GM19463 (cell line): Measurements from ENCODE around the gene HOXB4.

Experiments
- ATAC-seq: cut with Tn5 transposase; IDR thresholded peaks from one replicate; pipeline ENCODE4 v1.9.1; 2021; ENCODE audit warnings: mild to moderate bottlenecking, moderate library complexity; ENCODE audit not compliant: unreplicated experiment

HOXB4 gene

DNA sequence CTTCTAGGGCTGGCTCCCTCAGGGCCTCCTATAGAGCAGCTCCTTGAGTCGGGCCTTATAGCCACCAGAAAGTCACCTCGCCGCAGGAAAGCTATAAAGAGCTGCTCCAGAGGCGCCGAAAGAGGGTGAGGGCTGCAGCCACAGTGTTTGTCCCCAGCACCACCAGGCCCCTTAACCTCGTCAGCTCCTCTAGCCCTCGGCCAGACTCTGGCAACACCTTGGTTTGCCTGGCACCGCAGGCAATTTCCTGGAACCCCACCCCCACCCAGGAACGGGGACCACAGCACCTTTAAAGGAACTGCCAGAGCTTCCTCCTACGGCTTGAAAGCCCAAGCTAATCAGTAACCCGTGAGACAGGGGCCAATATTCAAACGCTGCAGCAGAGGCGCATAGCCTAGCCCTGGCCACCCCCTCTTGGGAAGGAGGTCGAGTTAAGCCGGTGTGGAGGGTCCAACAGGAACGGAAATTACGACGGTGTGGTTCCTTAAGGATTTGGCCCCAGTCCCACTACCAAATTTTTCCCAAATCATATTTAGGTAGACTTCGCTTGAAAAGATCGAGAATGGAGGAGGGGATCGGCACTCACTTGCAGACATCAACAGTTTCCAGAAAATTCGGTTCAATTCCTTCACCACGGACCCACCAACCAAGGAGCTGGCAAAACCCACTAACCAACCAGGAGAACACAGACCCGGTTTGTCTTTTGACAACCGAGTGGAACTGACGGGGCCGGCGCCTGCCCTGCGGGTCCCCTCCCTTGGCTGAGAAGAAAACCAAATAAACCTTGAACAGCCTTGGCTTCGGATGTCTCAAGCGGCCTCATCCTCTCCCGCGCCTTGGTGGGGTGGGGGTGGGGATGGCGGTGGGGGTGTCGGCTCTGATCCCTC, 23.6 kb upstream of the HOXB4 start:
- no peak for ATAC-seq

DNA sequence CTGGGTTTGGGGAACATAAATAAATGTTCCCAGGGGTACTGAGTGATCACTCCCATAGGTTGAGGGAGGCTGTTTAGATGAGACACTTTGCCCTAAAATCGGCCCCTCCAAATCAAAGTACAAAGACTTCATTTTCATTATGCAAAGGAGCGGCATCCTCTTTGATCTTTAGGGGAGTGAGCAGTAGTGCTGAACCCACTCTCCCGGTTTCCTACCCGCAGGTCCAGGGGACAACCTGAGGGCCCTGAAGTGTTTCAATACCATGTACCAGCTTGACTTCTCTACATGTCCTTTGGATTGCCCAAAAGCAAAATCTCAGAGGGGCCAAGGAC, 23.0 kb upstream of the HOXB4 start:
- no peak for ATAC-seq

DNA sequence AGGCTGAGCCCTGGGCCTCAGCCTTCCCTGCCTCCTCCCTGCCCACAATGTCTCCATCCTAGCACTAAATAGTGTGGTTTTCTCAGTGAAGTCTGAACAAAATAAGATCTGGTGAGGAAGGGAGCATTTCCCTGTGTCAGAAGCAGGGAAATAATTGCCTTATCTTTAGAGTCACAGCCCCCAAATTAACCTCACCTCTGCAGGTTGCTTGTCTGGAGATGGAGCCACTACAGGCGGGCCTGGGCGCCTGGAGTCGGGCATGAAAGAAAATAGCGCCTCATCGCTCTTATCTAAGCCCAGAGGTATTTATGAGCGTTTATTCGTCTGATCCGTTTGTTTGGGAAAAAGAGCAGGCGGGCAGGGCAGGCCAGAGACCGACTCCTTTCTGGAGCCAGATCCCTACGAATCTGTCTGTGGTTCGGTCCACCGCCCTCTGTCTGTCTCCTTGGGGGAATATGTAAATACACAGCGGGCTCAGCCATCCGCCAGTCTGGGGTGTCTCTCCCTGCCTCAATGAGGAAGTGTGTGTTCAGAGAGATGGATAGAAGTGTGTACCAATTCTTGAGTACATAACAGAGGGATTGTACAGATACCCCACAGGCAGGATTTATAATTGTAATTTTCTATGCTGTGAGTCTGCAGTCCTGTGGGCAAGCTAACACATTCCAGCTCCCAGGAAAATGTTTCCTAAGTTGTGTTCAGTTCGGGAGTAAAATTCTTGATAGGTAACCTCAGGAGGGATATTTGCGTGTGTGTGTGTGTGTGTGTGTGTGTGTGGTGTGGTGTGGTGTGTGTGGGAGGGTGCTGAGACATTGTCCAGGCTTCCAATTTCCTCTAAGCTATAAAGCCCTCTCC, 22.3 kb upstream of the HOXB4 start:
- no peak for ATAC-seq

DNA sequence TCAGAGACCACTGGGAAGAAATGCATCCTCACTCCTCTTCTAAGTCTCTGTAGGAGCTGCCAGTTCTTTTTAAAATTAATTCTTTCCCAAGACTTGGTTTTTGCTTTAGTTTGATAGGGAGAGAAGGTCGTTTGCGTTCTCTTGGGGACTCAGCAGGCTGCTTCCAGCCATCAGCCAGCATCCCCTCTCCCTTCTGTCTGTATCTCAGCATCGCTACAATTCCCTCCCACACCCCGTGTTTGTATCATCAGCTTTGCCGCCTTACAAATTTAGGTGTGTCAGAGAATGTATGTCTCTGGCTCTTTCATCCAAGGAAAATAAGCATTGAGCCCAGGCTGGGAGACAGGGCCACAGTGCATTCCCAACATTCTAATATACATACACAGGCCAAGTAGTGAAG, 21.2 kb upstream of the HOXB4 start:
- no peak for ATAC-seq

DNA sequence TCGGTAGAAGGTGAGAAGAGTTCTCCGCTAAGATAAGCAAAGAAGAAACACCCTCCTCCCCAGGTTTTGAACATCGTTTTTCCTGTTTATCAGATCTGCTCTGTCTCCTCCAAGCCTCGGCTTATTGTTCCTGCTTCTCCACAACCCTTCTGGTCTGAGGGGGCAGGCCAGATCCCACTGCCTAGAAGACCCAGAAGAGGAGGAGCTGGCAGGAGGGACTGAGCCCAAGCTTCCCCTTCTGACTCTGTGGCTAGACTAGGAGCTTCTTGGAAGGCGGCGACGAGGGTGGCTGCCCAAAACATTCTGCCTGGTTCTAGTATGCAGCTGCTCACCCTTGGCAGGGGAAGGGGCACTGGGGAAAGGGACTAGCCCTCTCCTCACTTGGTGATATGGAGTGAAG, 20.6 kb upstream of the HOXB4 start:
- no peak for ATAC-seq

DNA sequence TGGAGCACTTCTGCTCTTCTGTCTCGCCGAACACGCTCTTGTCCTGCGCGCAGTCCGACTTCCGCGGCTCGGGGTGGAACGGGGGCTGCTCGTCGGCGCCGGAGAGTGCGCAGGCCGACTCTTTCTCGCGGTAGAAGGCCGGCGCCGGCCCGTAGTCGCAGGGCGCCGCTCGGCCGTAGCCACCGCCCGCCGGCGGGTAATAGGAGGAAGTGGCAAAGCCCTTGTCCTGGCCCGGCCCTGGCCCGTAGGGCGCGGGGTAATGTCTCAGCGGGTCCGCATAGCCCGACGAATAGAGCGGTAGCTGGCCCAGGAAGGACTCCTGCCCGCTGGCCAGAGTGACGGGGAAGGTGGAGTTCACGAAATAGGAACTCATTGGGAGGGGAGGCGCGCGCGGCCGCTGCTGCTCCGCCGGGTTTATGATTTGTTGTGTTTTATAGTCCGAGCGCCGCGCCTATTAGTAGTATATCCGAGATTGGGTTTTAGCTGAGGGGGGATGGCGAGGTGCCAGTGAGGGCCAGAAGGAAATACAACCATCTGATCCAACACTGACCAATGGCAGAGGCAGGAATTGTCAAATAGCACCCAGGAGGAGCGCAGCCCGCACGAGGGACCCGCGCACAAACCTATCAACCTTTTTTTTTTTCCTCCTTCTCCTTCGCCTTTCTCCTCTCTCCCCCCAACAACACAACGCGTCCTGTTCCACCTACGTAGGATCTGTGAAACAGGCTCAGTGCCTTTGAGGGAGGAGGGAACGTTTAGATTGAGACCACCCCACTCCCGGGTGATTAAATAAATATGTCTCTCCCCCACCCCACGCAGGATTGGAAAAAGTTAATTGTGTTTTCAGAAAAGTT, 19.9 kb upstream of the HOXB4 start:
- no peak for ATAC-seq

DNA sequence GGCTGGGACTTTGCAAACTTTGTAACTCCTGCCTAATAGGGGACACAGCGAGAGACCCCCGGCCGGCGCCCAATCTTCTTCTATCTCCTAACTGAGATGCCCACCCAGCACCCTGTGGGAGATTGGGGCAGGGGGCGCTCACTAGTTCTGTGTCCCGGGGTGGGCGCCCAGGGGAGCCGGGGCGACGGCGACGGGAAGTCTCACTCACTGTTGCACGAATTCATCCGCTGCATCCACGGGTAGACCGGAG, 19.3 kb upstream of the HOXB4 start:
- ATAC-seq: no peak

DNA sequence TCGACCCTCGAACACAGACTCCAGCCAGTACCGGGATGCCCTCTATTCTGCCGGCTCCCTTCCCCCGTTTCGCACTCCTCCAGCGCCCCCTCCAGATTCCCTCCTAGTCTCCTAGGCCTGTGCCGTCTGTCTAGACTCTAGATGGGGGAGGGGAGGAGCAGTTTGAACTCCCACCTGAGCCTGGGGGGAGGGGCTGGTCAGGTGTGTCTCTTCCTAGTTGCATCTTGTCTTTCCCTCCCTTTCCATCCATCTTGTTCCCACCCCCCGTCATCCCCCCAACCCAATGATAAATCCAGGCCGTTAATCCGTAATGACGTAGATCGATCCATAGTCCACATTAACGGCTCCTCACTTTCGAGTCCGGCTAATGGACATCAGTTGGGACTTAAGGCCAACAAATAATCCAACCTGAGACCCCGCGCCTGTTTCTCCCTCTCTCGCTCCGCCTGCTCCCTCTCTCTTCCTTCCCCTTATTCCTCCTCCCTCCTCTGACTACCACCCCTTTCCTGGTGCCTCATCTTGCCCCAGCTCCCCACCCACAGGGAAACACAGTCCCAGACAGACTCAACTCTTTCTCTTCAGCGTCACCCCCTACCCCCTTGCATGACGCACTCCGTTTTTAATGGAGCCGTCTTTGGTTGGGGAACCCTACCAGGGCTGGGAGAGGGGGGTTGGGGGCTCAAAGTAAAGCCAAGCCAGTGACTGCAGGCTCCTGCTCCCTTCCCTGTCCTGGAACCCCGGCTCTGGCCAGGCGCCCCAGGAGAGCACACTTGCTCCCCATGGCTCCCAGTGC, 18.8 kb upstream of the HOXB4 start:
- no peak for ATAC-seq

DNA sequence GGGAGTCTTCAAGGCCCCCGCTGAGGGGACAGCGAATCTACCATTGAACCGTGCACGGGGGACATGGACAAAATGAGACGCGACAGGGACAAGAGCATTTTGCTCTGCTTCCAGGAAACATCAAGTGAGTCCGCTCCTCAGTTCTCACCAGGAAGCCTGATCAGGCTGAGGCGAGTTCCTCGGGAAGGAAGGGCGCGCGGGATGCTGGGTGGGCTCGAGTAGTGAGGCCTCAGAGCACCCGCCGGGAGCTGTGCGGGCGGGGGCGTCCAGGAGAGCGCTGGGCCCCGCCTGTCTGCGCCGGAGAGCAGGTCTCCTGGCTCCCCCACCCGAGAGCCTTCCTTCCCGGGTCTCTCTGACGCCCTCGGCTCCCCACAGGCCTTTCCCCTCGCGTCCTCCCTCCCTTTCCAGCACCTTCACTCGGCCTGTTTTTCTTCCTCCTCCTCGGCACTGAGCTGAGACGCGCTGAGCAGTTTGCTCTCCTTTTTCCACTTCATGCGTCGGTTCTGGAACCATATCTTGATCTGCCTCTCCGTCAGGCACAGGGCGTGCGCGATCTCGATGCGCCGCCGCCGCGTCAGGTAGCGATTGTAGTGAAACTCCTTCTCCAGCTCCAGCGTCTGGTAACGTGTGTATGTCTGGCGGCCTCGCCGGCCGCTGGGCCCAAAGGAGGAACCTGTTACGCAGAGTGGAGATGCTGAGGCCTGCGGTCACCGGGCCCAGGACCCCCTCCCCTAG, 18.0 kb upstream of the HOXB4 start:
- no peak for ATAC-seq

DNA sequence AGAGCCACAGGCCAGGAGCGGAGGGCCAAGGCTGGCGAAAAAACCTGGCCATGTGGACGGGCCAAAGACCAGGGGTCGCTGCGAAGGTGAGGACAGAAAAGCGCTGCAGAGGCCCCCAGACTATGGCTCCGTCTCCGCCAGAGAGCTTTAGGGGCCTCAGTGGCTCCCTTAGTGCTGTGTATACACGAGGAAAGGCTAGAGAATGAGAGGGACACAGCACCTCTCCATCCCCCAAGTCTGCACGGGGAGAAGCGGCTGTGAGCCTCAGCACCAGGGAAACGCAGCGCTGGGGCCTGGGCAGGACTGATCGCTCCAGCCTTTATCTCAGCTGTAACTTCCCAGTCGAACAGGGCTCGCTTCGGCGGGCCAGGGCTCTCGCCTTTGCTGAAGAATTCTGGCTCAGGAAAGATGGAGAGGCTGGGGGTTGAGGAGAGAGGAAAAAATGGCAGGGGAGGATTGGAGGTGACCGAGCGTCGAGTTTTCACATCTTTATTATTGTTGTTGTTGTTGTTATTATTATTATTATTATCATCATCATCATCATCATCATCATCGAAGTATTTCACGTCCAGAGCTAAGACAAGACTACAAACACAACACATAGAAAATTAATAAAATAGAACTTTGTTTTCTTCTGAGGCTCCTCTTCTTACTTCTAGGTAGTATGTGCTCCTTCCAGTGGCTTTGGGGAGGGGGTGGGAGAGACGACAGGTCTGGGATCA, 17.3 kb upstream of the HOXB4 start:
- ATAC-seq: no peak

DNA sequence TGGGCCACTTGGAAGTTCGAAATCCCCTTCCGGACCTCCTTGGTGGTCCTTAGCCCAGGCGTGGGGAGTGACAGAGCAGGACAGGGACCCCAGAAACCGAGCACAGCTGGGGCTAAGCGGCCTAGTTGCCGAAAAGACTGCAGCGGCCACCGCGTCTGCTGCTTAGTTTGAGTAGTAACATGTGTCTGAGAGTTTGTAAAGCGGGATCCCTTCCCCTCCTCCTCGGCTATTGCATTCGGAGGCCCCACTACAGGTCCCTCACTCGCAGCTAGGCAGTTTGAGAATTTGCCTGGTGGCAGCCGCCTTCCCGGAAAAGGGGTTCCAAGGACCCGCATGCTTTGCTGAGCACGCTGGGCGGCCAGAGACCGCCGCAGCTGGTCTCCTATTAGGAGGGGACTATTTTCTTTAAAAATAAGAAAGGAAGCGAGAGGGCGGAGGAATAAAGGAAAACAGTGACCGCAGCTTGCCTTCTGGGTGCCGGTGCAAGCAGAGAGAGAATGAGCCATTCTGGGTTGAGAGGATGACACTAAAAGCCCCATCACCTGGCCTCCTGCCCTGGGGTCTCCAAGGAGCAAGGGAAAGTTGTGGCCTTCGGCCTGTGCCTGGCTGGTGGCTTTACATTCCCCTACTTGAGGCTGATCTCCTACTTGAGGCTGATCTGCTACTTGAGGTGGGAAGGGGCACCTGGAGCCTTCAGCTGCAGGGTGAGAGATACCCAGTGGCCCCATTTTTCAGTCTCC, 16.6 kb upstream of the HOXB4 start:
- no peak for ATAC-seq

DNA sequence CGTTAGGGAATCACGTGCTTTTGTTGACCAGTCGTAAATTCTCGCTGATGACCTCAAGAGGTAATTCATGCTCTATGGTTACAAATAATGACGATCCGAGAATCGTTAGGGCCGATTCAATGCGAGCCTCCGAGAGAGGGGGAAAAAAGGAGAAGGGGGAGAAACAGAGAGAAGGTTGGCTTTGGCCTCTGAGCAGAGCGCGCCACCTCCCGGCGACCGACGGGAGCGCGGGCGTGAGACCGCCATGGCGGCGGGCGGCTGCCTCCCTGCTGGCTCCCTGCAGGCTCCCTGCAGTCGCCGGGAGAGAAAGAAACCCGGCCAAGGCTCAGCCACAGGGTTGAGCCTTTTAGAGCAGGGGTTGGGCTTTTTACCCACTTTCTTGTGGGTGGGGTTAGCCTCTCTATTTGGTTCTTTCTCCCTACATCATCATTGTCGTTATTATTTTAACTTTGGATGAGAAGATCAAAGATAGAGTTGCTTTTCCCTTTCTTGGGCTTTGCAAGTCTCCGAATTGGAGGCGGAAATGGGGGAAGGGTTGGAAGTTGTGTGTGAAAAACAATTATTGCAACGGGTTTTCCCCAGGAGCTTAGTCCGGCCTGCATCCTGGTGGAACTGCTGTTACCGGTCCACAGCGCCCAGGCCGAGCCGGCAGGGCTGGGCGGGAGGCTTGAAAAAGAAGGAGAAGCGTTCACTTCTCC, 15.8 kb upstream of the HOXB4 start:
- no peak for ATAC-seq

DNA sequence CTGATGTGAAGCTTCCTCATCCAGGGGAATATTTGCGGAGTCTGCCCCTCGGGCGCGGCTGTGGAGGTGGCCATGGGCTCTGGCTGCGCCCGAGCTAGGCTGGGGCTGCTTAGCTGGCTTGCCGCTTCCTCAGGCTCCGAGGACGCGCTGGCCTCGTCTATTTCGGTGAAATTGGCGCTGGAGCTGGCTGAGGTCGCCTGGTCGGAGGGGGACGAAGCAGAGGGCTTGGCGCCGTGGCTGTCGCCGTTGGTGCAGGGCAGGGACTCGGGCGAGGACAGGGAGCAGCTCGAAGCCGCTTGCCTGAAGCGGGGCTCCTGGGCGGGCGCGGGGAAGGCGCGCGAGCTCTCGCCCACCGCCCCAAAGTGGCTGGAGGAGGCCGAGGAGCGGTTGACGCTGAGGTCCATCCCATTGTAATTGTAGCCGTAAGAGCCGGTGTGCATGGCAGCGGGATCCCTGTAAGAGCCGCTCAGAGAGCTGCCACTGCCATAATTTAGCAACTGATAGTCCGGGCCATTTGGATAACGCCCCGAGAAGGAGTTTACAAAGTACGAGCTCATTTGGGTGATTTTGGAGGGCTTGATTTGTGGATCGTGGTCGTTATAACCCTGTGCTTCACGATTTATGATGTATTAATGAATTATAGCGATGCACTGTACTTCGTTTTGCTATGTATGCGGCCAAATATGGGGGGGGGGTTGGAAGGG, 15.1 kb upstream of the HOXB4 start, which contains the start of gene HOXB5:
TSS of gene HOXB5 (minus strand) at position 654 of the 704 bp plus-strand sequence. CDS start at position 557, 97 bp downstream.
- ATAC-seq: no peak

DNA sequence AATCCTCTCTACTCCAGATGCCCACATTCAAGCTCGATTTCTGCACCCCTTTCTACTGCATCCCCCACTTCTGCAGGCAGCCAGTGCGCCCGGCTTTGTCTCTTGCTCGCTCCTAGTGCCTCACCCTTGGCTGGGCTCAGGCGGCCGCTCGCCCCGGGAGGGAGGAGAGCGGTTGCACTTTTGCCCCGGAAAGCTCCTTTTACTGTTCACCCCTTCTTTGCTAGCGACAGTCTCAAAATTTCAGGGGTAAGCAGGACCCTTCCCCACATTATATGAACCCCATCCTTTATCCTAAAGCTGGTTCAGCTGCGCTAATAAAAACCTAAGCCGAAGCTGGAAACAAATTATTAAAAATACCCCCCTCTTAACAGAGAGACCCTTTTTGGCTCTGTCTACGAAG, 14.4 kb upstream of the HOXB4 start:
- no peak for ATAC-seq

DNA sequence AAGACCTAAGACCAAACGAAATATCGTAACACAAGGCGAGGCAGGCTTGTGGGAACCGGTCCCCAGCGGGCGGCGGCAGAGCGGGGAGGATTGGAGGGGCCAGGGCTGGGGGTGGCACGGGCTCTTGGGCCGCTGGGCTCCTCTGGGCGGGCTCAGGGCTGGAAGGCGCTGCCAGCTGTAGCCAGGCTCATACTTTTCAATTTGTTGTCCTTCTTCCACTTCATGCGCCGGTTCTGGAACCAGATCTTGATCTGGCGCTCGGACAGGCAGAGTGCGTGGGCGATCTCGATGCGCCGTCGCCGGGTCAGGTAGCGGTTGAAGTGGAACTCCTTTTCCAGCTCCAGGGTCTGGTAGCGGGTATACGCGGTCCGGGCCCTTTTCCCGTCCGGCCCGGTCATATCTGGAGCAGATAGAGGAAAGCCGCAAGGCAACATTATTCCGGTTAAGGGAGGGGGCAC, 13.9 kb upstream of the HOXB4 start:
- ATAC-seq: no peak

DNA sequence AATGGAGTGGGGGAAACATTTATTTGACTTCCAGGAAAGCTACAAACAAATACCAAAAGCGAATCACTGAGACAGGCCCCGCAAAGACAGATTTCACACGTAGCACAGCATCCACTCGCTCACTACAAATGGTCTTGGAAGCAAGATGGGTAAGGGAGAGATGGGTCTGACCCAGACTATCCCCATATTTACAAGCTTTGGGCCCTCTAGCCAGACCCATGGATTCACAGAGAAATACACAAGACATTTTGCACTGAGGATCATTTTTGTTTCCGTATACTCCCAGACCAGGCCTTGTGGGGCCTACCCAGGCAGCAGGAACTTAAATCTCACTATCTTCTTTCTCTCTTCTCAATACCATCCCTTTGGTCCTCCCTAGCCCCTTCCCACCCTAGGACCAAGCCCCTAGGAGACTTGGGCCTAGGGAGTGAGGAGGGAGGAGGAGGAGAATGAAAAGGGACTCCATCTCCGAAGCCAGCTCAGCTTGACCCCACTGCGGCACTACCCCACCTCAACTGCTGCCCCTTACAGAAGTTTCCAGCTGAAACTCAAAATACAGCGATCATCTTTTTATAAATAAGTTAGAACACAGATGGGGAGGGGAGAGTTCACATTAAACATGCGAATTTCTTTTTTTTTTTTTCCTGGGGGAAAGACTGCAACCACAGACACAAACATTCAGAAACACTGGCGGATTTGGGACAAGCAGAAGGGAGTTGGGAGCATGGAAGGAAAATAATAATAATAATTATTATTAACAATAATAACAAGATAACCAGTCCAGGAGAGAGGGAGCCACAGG, 13.3 kb upstream of the HOXB4 start:
- no peak for ATAC-seq
